Activated gamma-delta T cell treated with Interleukin-2 at 50 U/mL for 16 hours (primary cell): Measurements from ENCODE around the gene EGR1.
"Not testable (repeated sequence)": the region's sequence is repeated elsewhere in the genome, so short reads cannot be mapped to it uniquely, and the experiment has no call there.

Experiments used
- DNase-seq: peaks from one replicate; pipeline ENCODE4 v3.0.0-alpha.2; 2020

The EGR1 gene

GRCh38 chr5:138470322-138471051, 5.2 kb downstream of the EGR1 start:
- DNase-seq: no peak

GRCh38 chr5:138471052-138471361, 5.7 kb downstream of the EGR1 start:
- DNase-seq: no peak

GRCh38 chr5:138472353-138472752, 7.1 kb downstream of the EGR1 start:
- DNase-seq: no peak

GRCh38 chr5:138473151-138473550, 7.9 kb downstream of the EGR1 start:
- not testable (repeated sequence) for DNase-seq

- no peak for DNase-seq
Measured at GRCh38 chr5:138476918-138477317, 11.6 kb downstream of the EGR1 start.

- no peak for DNase-seq
Measured at GRCh38 chr5:138482638-138483037, 17.4 kb downstream of the EGR1 start.

GRCh38 chr5:138488481-138488945, 23.2 kb downstream of the EGR1 start:
- DNase-seq: no peak

- DNase-seq: no peak
Measured at GRCh38 chr5:138489683-138490061, 24.4 kb downstream of the EGR1 start.

GRCh38 chr5:138490648-138491283, 25.5 kb downstream of the EGR1 start:
- DNase-seq: no peak

GRCh38 chr5:138491284-138491648, 26.0 kb downstream of the EGR1 start:
- no peak for DNase-seq

GRCh38 chr5:138491669-138492559, 26.6 kb downstream of the EGR1 start:
- peak; percentile 83 for DNase-seq

- no peak for DNase-seq
Measured at GRCh38 chr5:138492560-138493045, 27.3 kb downstream of the EGR1 start.

- no peak for DNase-seq
Measured at GRCh38 chr5:138495351-138495750, 30.1 kb downstream of the EGR1 start.

GRCh38 chr5:138498376-138498775, 33.1 kb downstream of the EGR1 start:
- no peak for DNase-seq

GRCh38 chr5:138502121-138502520, 36.8 kb downstream of the EGR1 start:
- no peak for DNase-seq

GRCh38 chr5:138502521-138502920, 37.2 kb downstream of the EGR1 start:
- DNase-seq: no peak

GRCh38 chr5:138503487-138504270, 38.4 kb downstream of the EGR1 start:
- peak; percentile 24 for DNase-seq

- no peak for DNase-seq
Measured at GRCh38 chr5:138504799-138505198, 39.5 kb downstream of the EGR1 start.

GRCh38 chr5:138506370-138507306, 41.4 kb downstream of the EGR1 start:
- no peak for DNase-seq

- DNase-seq: not testable (repeated sequence)
Measured at GRCh38 chr5:138507485-138507884, 42.2 kb downstream of the EGR1 start.

GRCh38 chr5:138508958-138509357, 43.7 kb downstream of the EGR1 start:
- DNase-seq: no peak

GRCh38 chr5:138514021-138514420, 48.7 kb downstream of the EGR1 start:
- DNase-seq: no peak
